ENCODE results near the gene MYCBPAP. TPM values are rescaled to one million over a fixed set of nuclear protein-coding genes. Genes with fewer than 3 reads are reported as not detected.

The MYCBPAP gene
- 5.7 TPM for total RNA-seq
- 1 to 10 TPM in 2 of 4 donors, under 1 TPM in 2; 0.50 to 1.6 (median 0.89) TPM for polyA plus RNA-seq

GRCh38 chr17:50507871-50508572 is at the start of gene MYCBPAP:
TSS of gene MYCBPAP (plus strand) at chr17:50508439. CDS start at chr17:50508675, 236 bp downstream.
- no peaks in the 10 kb centered on the region for H3K36me3 Mint-ChIP-seq
- Histone ChIP-seq H3K36me3 (ENCODE audit: control insufficient read depth, insufficient read depth, low read length) (no peaks in the 10 kb centered on the region), H3K4me3 (ENCODE audit: low read depth, low read length) (peak within 1 kb of the TSS; percentile 73), H3K9me3 (ENCODE audit: control insufficient read depth in 2 of 2, low read length in 2 of 2) (no peaks in the 10 kb centered on the region), H3K27ac (ENCODE audit: insufficient read depth, low read length, poor library complexity, severe bottlenecking) (peak within 1 kb of the TSS; percentile 81), H3K27me3 (ENCODE audit: control insufficient read depth, insufficient read depth, low read length) (no peaks in the 10 kb centered on the region), H3K4me1 (ENCODE audit: control insufficient read depth, insufficient read depth, low read length, poor library complexity, severe bottlenecking) (peaks cover 37% of the 10 kb centered on the region)
- H3K9me3 Mint-ChIP-seq: no peaks in the 10 kb centered on the region
- H3K4me1 Mint-ChIP-seq: peaks cover 14 to 51% (median 30%) of the 10 kb centered on the region in 4 donors
- H3K4me3 Mint-ChIP-seq: peak within 1 kb of the TSS; percentile 90 to 99 (median 94)
- ATAC-seq (ENCODE audit: low read depth in 2 of 2) (peak; percentile 67), DNase-seq (peak; percentile 78 to 89 (median 82))
- peaks cover 14% of the 10 kb centered on the region for H3K27me3 Mint-ChIP-seq
- peak within 1 kb of the TSS; percentile 92 to 98 (median 95) for H3K27ac Mint-ChIP-seq

DNA sequence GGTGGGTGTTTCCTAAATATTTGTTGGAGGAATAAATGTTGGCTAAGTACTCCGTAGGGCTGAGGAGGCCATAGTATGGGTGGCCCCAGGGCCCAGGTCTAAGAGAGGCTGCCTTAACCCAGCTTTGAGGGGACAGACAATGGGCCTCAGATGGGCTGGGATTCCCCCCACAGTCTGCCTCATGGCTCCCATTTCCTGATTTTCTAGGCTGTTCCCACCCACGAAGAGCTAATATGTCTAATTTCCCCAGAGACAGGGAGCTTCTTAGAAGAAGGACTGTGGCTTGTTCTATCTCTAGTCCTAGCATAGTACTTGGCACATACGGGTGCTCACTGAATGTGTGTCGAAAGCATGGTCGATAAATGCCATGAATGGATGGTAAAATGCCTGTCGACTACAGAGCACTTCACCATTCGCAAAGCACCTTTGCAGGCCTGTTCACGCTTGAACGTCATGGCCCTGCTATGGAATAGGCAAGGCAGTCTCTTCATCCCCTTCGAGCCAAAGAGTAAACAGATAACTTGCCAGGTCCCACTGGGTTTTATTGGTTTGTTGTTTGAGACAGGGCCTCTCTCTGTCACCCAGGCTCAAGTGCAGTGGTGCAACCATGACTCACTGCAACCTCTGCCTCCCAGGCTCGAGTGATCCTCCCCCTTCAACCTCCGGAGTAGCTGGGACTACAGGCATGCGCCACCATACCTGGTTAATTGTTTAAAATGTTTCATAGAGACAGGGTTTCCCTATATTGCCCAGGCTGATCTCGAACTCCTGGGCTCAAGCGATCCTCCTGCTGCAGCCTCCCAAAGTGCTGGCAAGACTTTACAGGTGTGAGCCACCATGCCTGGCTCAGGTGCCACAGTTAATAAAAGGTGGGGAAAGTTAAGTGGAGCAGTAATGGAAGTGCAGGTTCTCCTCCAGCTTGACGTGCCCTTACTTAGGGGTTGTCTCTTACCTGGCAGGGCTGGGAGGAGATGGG is 49.2 kb upstream of the MYCBPAP start:
- Mint-ChIP-seq H3K4me3 (no peak overlapping the region), H3K27me3 (no peaks in the 10 kb centered on the region), H3K27ac (peak overlapping the region in 1 of 3 donors; percentile 1), H3K36me3 (peaks cover 5% of the 10 kb centered on the region), H3K9me3 (no peaks in the 10 kb centered on the region), H3K4me1 (no peaks in the 10 kb centered on the region)
- H3K36me3 ChIP-seq (ENCODE audit: control insufficient read depth, insufficient read depth, low read length): no peaks in the 10 kb centered on the region
- ATAC-seq (ENCODE audit: low read depth in 2 of 2) (no peak), DNase-seq (no peak)
- H3K4me3 ChIP-seq (ENCODE audit: low read depth, low read length): no peak overlapping the region
- H3K27me3 ChIP-seq (ENCODE audit: control insufficient read depth, insufficient read depth, low read length): no peaks in the 10 kb centered on the region
- H3K4me1 ChIP-seq (ENCODE audit: control insufficient read depth, insufficient read depth, low read length, poor library complexity, severe bottlenecking): no peaks in the 10 kb centered on the region
- no peaks in the 10 kb centered on the region for H3K9me3 ChIP-seq (ENCODE audit: control insufficient read depth in 2 of 2, low read length in 2 of 2)
- no peak overlapping the region for H3K27ac ChIP-seq (ENCODE audit: insufficient read depth, low read length, poor library complexity, severe bottlenecking)

- DNase-seq (no peak), ATAC-seq (ENCODE audit: low read depth in 2 of 2) (no peak)
- no peaks in the 10 kb centered on the region for H3K27me3 ChIP-seq (ENCODE audit: control insufficient read depth, insufficient read depth, low read length)
- Mint-ChIP-seq H3K4me1 (peaks cover 0 to under 1% (median 0%) of the 10 kb centered on the region in 4 donors), H3K9me3 (peaks cover 0 to 1% (median 0%) of the 10 kb centered on the region in 7 donors), H3K27me3 (no peaks in the 10 kb centered on the region), H3K27ac (no peak overlapping the region), H3K36me3 (peaks cover 5% of the 10 kb centered on the region), H3K4me3 (no peak overlapping the region)
- H3K9me3 ChIP-seq (ENCODE audit: control insufficient read depth in 2 of 2, low read length in 2 of 2): no peaks in the 10 kb centered on the region
- no peak overlapping the region for H3K27ac ChIP-seq (ENCODE audit: insufficient read depth, low read length, poor library complexity, severe bottlenecking)
- H3K4me3 ChIP-seq (ENCODE audit: low read depth, low read length): no peak overlapping the region
- H3K4me1 ChIP-seq (ENCODE audit: control insufficient read depth, insufficient read depth, low read length, poor library complexity, severe bottlenecking): no peaks in the 10 kb centered on the region
- H3K36me3 ChIP-seq (ENCODE audit: control insufficient read depth, insufficient read depth, low read length): no peaks in the 10 kb centered on the region
Measured at GRCh38 chr17:50459756-50460155, 48.5 kb upstream of the MYCBPAP start.

GRCh38 chr17:50460831-50461526 is 47.3 kb upstream of the MYCBPAP start:
- Histone ChIP-seq H3K36me3 (ENCODE audit: control insufficient read depth, insufficient read depth, low read length) (no peaks in the 10 kb centered on the region), H3K9me3 (ENCODE audit: control insufficient read depth in 2 of 2, low read length in 2 of 2) (no peaks in the 10 kb centered on the region), H3K4me1 (ENCODE audit: control insufficient read depth, insufficient read depth, low read length, poor library complexity, severe bottlenecking) (no peaks in the 10 kb centered on the region), H3K27ac (ENCODE audit: insufficient read depth, low read length, poor library complexity, severe bottlenecking) (no peak overlapping the region), H3K4me3 (ENCODE audit: low read depth, low read length) (no peak overlapping the region), H3K27me3 (ENCODE audit: control insufficient read depth, insufficient read depth, low read length) (no peaks in the 10 kb centered on the region)
- H3K27ac Mint-ChIP-seq: no peak overlapping the region
- ATAC-seq (ENCODE audit: low read depth in 2 of 2) (no peak), DNase-seq (no peak)
- no peaks in the 10 kb centered on the region for H3K27me3 Mint-ChIP-seq
- H3K4me3 Mint-ChIP-seq: no peak overlapping the region
- peaks cover 5% of the 10 kb centered on the region for H3K36me3 Mint-ChIP-seq
- peaks cover 0 to 2% (median 0%) of the 10 kb centered on the region in 7 donors for H3K9me3 Mint-ChIP-seq
- H3K4me1 Mint-ChIP-seq: peaks cover 0 to 4% (median 2%) of the 10 kb centered on the region in 4 donors

- H3K27ac Mint-ChIP-seq: no peak overlapping the region
Measured at GRCh38 chr17:50461550-50462132, 46.6 kb upstream of the MYCBPAP start.

GRCh38 chr17:50462446-50462845 is 45.8 kb upstream of the MYCBPAP start:
- H3K27me3 Mint-ChIP-seq: peaks cover 1% of the 10 kb centered on the region
- H3K27me3 ChIP-seq (ENCODE audit: control insufficient read depth, insufficient read depth, low read length): no peaks in the 10 kb centered on the region
- H3K4me1 Mint-ChIP-seq: peaks cover 0 to 7% (median 2%) of the 10 kb centered on the region in 4 donors
- H3K27ac ChIP-seq (ENCODE audit: insufficient read depth, low read length, poor library complexity, severe bottlenecking): no peak overlapping the region
- no peaks in the 10 kb centered on the region for H3K36me3 ChIP-seq (ENCODE audit: control insufficient read depth, insufficient read depth, low read length)
- H3K4me3 Mint-ChIP-seq: no peak overlapping the region
- H3K9me3 ChIP-seq (ENCODE audit: control insufficient read depth in 2 of 2, low read length in 2 of 2): no peaks in the 10 kb centered on the region
- H3K4me1 ChIP-seq (ENCODE audit: control insufficient read depth, insufficient read depth, low read length, poor library complexity, severe bottlenecking): no peaks in the 10 kb centered on the region
- H3K9me3 Mint-ChIP-seq: peaks cover 0 to 2% (median 0%) of the 10 kb centered on the region in 7 donors
- H3K4me3 ChIP-seq (ENCODE audit: low read depth, low read length): no peak overlapping the region
- H3K27ac Mint-ChIP-seq: no peak overlapping the region
- DNase-seq: no peak
- ATAC-seq (ENCODE audit: low read depth in 2 of 2): no peak
- H3K36me3 Mint-ChIP-seq: peaks cover 5% of the 10 kb centered on the region

More at GRCh38 chr17:50461550-50462132, 46.6 kb upstream of the MYCBPAP start:
- ATAC-seq (ENCODE audit: low read depth in 2 of 2): no peak
- no peak overlapping the region for H3K27ac ChIP-seq (ENCODE audit: insufficient read depth, low read length, poor library complexity, severe bottlenecking)
- no peak overlapping the region for H3K4me3 ChIP-seq (ENCODE audit: low read depth, low read length)
- H3K4me1 ChIP-seq (ENCODE audit: control insufficient read depth, insufficient read depth, low read length, poor library complexity, severe bottlenecking): no peaks in the 10 kb centered on the region
- Mint-ChIP-seq H3K27me3 (no peaks in the 10 kb centered on the region), H3K36me3 (peaks cover 5% of the 10 kb centered on the region), H3K4me3 (no peak overlapping the region), H3K9me3 (peaks cover 0 to 2% (median 0%) of the 10 kb centered on the region in 7 donors), H3K4me1 (peaks cover 0 to 6% (median 2%) of the 10 kb centered on the region in 4 donors)
- H3K27me3 ChIP-seq (ENCODE audit: control insufficient read depth, insufficient read depth, low read length): no peaks in the 10 kb centered on the region
- H3K36me3 ChIP-seq (ENCODE audit: control insufficient read depth, insufficient read depth, low read length): no peaks in the 10 kb centered on the region
- no peak for DNase-seq
- no peaks in the 10 kb centered on the region for H3K9me3 ChIP-seq (ENCODE audit: control insufficient read depth in 2 of 2, low read length in 2 of 2)

DNA sequence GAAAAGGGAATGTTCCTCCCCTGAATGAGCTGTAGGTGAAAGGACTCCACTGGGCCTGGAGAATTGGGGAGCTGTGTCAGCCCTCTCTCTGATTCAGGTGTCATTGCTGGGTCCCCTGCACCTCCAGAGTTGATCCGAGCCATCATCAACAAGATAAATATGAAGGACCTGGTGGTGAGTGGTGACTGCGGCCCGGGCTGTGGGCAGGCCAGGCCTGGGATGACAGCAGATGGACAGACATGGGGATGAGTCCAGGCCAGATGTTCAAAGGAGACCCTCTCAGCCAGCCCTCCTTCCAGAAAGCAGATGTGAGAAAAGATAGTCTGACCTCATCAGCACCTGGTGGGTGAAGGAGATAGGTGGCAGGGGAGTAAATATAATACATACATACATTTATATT is 44.1 kb upstream of the MYCBPAP start:
- no peaks in the 10 kb centered on the region for H3K36me3 ChIP-seq (ENCODE audit: control insufficient read depth, insufficient read depth, low read length)
- H3K4me1 Mint-ChIP-seq: peaks cover 0 to 16% (median 2%) of the 10 kb centered on the region in 4 donors
- peaks cover 9% of the 10 kb centered on the region for H3K4me1 ChIP-seq (ENCODE audit: control insufficient read depth, insufficient read depth, low read length, poor library complexity, severe bottlenecking)
- H3K27me3 Mint-ChIP-seq: peaks cover 12% of the 10 kb centered on the region
- H3K9me3 ChIP-seq (ENCODE audit: control insufficient read depth in 2 of 2, low read length in 2 of 2): no peaks in the 10 kb centered on the region
- DNase-seq (no peak), ATAC-seq (ENCODE audit: low read depth in 2 of 2) (no peak)
- H3K27ac ChIP-seq (ENCODE audit: insufficient read depth, low read length, poor library complexity, severe bottlenecking): no peak overlapping the region
- H3K36me3 Mint-ChIP-seq: peaks cover 5% of the 10 kb centered on the region
- H3K4me3 Mint-ChIP-seq: no peak overlapping the region
- H3K27ac Mint-ChIP-seq: no peak overlapping the region
- H3K4me3 ChIP-seq (ENCODE audit: low read depth, low read length): no peak overlapping the region
- peaks cover 0 to 2% (median 0%) of the 10 kb centered on the region in 7 donors for H3K9me3 Mint-ChIP-seq
- no peaks in the 10 kb centered on the region for H3K27me3 ChIP-seq (ENCODE audit: control insufficient read depth, insufficient read depth, low read length)

Data from CD4-positive, CD25-positive, alpha-beta regulatory T cell (primary cell).